ENCODE data around the gene ZSWIM1.

The ZSWIM1 gene

GRCh38 chr20:45867136-45867818 lies 13.8 kb upstream of the ZSWIM1 start:
- Histone ChIP-seq H3K36me3 (replicated peaks; ENCODE audit: insufficient read depth, low read length) (no peaks in the 10 kb centered on the region), H3K9me2 (replicated peaks; ENCODE audit: insufficient read depth, low read length) (no peaks in the 10 kb centered on the region), H2AFZ (ENCODE audit: low read length) (no peak overlapping the region), H3K27me3 (replicated peaks; ENCODE audit: insufficient read depth, low read length) (no peaks in the 10 kb centered on the region), H3K27ac (ENCODE audit: low read length) (no peak overlapping the region), H3F3A (ENCODE audit: insufficient read depth, low read length) (no peaks in the 10 kb centered on the region), H3K4me2 (ENCODE audit: low read depth, low read length) (no peak overlapping the region), H3K4me1 (ENCODE audit: low read length) (no peaks in the 10 kb centered on the region), H3K9ac (ENCODE audit: low read length) (no peak overlapping the region), H3K9me3 (replicated peaks; ENCODE audit: insufficient read depth, low read length) (no peaks in the 10 kb centered on the region), H3K79me2 (ENCODE audit: low read length) (no peaks in the 10 kb centered on the region), H4K20me1 (ENCODE audit: insufficient read depth, low read length) (no peaks in the 10 kb centered on the region), H3K4me3 (ENCODE audit: low read length) (no peak overlapping the region)
- no peak for DNase-seq
- TF ChIP-seq EZH2 (optimal IDR thresholded peaks at IDR 0.05; ENCODE audit: low read depth, low read length), result no peak
- no peak for TF ChIP-seq CTCF (IDR thresholded peaks at IDR 0.05; ENCODE audit: low read length)
- TF ChIP-seq EZH2phosphoT487 (IDR thresholded peaks at IDR 0.05; ENCODE audit: low read length), result no peak

DNA sequence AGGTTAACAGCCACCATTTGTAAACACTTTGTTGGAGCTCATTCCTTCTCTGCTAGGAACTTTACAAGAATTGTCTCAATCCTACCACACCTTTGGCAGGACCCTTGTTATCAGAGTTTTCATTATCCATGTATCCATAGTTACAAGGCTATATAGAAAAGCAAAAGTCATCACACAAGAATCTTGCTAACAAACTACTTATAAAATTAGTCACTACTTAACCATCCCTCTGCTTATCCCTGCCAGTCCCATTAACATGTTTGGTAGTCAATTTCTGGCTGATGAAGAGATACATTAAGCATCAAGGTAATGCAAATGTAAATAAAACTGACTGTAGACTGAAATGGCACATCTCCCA lies 13.2 kb upstream of the ZSWIM1 start:
- H4K20me1 ChIP-seq (ENCODE audit: insufficient read depth, low read length), result no peaks in the 10 kb centered on the region
- H3K79me2 ChIP-seq (ENCODE audit: low read length), result no peaks in the 10 kb centered on the region
- no peaks in the 10 kb centered on the region for H3K9me3 ChIP-seq (replicated peaks; ENCODE audit: insufficient read depth, low read length)
- no peaks in the 10 kb centered on the region for H3F3A ChIP-seq (ENCODE audit: insufficient read depth, low read length)
- no peak for DNase-seq
- H3K36me3 ChIP-seq (replicated peaks; ENCODE audit: insufficient read depth, low read length), result no peaks in the 10 kb centered on the region
- H3K9me2 ChIP-seq (replicated peaks; ENCODE audit: insufficient read depth, low read length), result no peaks in the 10 kb centered on the region
- H3K27me3 ChIP-seq (replicated peaks; ENCODE audit: insufficient read depth, low read length), result no peaks in the 10 kb centered on the region
- H2AFZ ChIP-seq (ENCODE audit: low read length), result no peak overlapping the region
- no peak overlapping the region for H3K9ac ChIP-seq (ENCODE audit: low read length)
- TF ChIP-seq CTCF (IDR thresholded peaks at IDR 0.05; ENCODE audit: low read length) (no peak), EZH2 (optimal IDR thresholded peaks at IDR 0.05; ENCODE audit: low read depth, low read length) (no peak), EZH2phosphoT487 (IDR thresholded peaks at IDR 0.05; ENCODE audit: low read length) (no peak)
- H3K4me1 ChIP-seq (ENCODE audit: low read length), result no peaks in the 10 kb centered on the region
- H3K27ac ChIP-seq (ENCODE audit: low read length), result no peak overlapping the region
- no peak overlapping the region for H3K4me2 ChIP-seq (ENCODE audit: low read depth, low read length)
- H3K4me3 ChIP-seq (ENCODE audit: low read length), result no peak overlapping the region

GRCh38 chr20:45872626-45873025 lies 8.4 kb upstream of the ZSWIM1 start:
- H2AFZ ChIP-seq (ENCODE audit: low read length), result no peak overlapping the region
- no peaks in the 10 kb centered on the region for H3F3A ChIP-seq (ENCODE audit: insufficient read depth, low read length)
- H3K4me3 ChIP-seq (ENCODE audit: low read length), result no peak overlapping the region
- H3K27ac ChIP-seq (ENCODE audit: low read length), result no peak overlapping the region
- TF ChIP-seq CTCF (IDR thresholded peaks at IDR 0.05; ENCODE audit: low read length), result no peak
- no peak for TF ChIP-seq EZH2 (optimal IDR thresholded peaks at IDR 0.05; ENCODE audit: low read depth, low read length)
- TF ChIP-seq EZH2phosphoT487 (IDR thresholded peaks at IDR 0.05; ENCODE audit: low read length), result no peak
- no peak overlapping the region for H3K9ac ChIP-seq (ENCODE audit: low read length)
- DNase-seq, result no peak
- no peaks in the 10 kb centered on the region for H3K4me1 ChIP-seq (ENCODE audit: low read length)
- H3K4me2 ChIP-seq (ENCODE audit: low read depth, low read length), result no peak overlapping the region
- H3K9me3 ChIP-seq (replicated peaks; ENCODE audit: insufficient read depth, low read length), result no peaks in the 10 kb centered on the region
- no peaks in the 10 kb centered on the region for H3K79me2 ChIP-seq (ENCODE audit: low read length)
- H4K20me1 ChIP-seq (ENCODE audit: insufficient read depth, low read length), result no peaks in the 10 kb centered on the region
- H3K9me2 ChIP-seq (replicated peaks; ENCODE audit: insufficient read depth, low read length), result no peaks in the 10 kb centered on the region
- no peaks in the 10 kb centered on the region for H3K27me3 ChIP-seq (replicated peaks; ENCODE audit: insufficient read depth, low read length)
- no peaks in the 10 kb centered on the region for H3K36me3 ChIP-seq (replicated peaks; ENCODE audit: insufficient read depth, low read length)
